HG03378 (cell line): ENCODE measurements around the gene STAC3.

ENCODE experiments used
- ATAC-seq: cut with Tn5 transposase; IDR thresholded peaks from one replicate; pipeline ENCODE4 v1.9.1; 2021; ENCODE audit warnings: mild to moderate bottlenecking, moderate library complexity; ENCODE audit not compliant: unreplicated experiment

STAC3 gene

DNA sequence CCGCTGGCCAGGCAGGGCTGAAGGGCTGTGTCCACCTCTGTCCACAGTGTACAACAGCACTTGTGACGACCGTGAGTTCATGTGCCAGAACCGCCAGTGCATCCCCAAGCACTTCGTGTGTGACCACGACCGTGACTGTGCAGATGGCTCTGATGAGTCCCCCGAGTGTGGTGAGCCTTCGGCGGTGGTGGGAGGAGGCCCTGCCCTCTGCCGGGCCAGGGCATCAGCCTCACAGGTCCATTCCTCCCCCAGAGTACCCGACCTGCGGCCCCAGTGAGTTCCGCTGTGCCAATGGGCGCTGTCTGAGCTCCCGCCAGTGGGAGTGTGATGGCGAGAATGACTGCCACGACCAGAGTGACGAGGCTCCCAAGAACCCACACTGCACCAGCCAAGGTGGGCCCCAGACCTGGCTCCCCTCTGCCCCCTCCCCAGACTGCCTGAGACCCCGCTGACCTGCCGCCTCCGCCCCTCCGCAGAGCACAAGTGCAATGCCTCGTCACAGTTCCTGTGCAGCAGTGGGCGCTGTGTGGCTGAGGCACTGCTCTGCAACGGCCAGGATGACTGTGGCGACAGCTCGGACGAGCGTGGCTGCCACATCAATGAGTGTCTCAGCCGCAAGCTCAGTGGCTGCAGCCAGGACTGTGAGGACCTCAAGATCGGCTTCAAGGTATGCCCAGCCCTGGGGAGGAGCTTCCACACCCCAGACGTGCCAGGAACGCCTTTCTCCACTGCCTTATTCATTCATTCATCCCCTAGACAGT is 55.2 kb downstream of the STAC3 start:
- ATAC-seq, result no peak

DNA sequence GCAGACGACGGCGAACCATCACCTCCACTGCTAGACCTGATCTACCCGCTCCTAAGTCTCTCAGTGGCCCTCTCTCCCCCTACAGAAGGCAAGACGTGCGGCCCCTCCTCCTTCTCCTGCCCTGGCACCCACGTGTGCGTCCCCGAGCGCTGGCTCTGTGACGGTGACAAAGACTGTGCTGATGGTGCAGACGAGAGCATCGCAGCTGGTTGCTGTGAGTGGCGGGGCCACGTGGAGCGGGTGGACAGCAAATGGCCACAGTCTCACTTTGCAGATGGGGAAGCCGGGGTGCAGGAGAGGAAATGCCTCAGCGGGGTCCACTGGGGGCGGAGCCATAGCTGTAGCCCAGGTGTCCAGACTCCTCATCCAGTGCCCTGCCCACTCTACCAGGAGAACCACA is 55.8 kb downstream of the STAC3 start:
- ATAC-seq, result no peak

DNA sequence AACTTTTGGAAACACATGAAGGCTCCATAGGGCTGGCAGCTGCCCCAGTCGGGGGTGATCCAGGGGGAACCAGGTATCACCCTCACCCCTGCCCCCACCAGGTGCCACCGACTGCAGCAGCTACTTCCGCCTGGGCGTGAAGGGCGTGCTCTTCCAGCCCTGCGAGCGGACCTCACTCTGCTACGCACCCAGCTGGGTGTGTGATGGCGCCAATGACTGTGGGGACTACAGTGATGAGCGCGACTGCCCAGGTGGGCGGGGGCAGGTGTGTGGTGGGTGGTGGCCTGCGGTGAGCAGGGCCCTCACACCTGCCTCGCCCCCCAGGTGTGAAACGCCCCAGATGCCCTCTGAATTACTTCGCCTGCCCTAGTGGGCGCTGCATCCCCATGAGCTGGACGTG is 56.7 kb downstream of the STAC3 start:
- no peak for ATAC-seq

DNA sequence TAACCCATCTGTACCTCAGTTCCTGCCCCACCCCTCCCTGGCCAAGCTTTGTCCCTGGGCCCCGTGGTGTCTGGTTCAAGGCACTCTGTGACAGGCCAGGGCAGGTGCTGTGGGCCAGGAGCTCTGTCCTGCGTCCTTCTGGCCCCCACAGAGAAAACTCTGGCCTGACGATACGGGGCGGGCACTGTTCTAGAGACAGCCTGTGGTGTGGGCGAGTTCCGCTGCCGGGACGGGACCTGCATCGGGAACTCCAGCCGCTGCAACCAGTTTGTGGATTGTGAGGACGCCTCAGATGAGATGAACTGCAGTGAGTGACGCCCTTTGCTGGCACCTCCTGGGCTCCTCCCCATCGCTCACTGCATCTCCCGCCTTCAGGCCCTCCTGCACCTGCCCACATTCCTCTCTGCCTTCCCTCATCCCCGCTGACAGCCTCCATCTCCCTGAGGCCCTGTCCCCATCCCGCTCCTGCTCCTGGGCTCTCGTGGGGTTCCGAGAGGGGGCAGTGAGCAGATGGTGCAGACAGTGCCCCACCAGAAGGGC is 57.2 kb downstream of the STAC3 start:
- ATAC-seq, result no peak
